NT2/D1 (cell line): ENCODE results near the gene SH2D1B.

Experiments used
- YY1 ChIP-seq: IDR thresholded peaks from 2 replicates; pipeline ENCODE4 v1.6.1; 2011; ENCODE audit not compliant: insufficient read length, insufficient read depth
- ZNF274 ChIP-seq: IDR thresholded peaks from 2 replicates; pipeline ENCODE4 v1.6.1; 2011; ENCODE audit warnings: mild to moderate bottlenecking, low read depth, low read length

- TF ChIP-seq ZNF274 = no peak
- no peak for TF ChIP-seq YY1
Observed at GRCh38 chr1:162385280-162385623, 26.7 kb downstream of the SH2D1B start.
